B cell (primary cell): ENCODE measurements around the gene KRT4. TPM values are rescaled to one million over a fixed set of nuclear protein-coding genes. Genes with fewer than 3 reads are reported as not detected.

Experiments
- ATAC-seq: fragments of 200-7000 bp; cut with Tn5 transposase; one replicate; pipeline ENCODE4 v1.10.0; 2021; ENCODE audit warnings: low read depth, mild to moderate bottlenecking, moderate number of reproducible peaks, moderate library complexity
- CTCF ChIA-PET: fragments of 350-600 bp; sonication (Branson Sonifier 250); formaldehyde crosslinking; loops from one replicate; lab custom pipeline; 2021; ENCODE audit warnings: antibody characterized with exemption, inconsistent platforms; lab: Charles Lee
- POLR2A ChIA-PET: fragments of 350-600 bp; sonication (Branson Sonifier 250); formaldehyde crosslinking; loops from one replicate; lab custom pipeline; 2021; ENCODE audit warnings: antibody characterized with exemption; lab: Charles Lee
- DNase-seq: peaks from one replicate; pipeline ENCODE4 v3.0.0; 2013
- H2AFZ ChIP-seq: 2 replicates; pipeline ENCODE4 v1.6.1; 2012; ENCODE audit warnings: mild to moderate bottlenecking, low read depth, low read length; ENCODE audit not compliant: insufficient read depth, poor library complexity, severe bottlenecking
- H3K27ac ChIP-seq, 2 donors: 1 replicate in 1 of 2; 2 replicates in 1 of 2; pipeline ENCODE4 v1.5.1; 2012 to 2013; ENCODE audit warnings: low read length in 2 of 2, mild to moderate bottlenecking in 2 of 2, moderate library complexity in 1 of 2
- H3K27me3 ChIP-seq, 4 experiments: fragments of 200-600 bp in 1 of 4; sonication (generic) in 1 of 4; replicated peaks in 1 of 4; 1 replicate in 2 of 4; 2 replicates in 2 of 4; pipeline versions ENCODE4 v1.6.1 to v1.7.0; 2013 to 2016; ENCODE audit warnings: low read length in 3 of 4, mild to moderate bottlenecking in 2 of 4, mixed read lengths in 1 of 4, moderate library complexity in 1 of 4; ENCODE audit not compliant: insufficient read depth in 4 of 4, control insufficient read depth in 3 of 4; ENCODE audit errors: control extremely low read depth in 1 of 4
- H3K36me3 ChIP-seq, 2 experiments: replicated peaks in 1 of 2; 1 replicate in 1 of 2; 2 replicates in 1 of 2; pipeline versions ENCODE4 v1.6.1 to v1.7.1; 2013; ENCODE audit warnings: low read length in 1 of 2; ENCODE audit not compliant: insufficient read depth in 2 of 2, control insufficient read depth in 1 of 2; ENCODE audit errors: control extremely low read depth in 1 of 2, extremely low read depth in 1 of 2
- H3K4me1 ChIP-seq, 2 donors: fragments of 200-600 bp in 1 of 2; sonication (generic) in 1 of 2; 1 replicate in 1 of 2; 2 replicates in 1 of 2; pipeline versions ENCODE4 v1.5.1 to v1.6.1; 2013 to 2017; ENCODE audit warnings: low read length in 2 of 2; ENCODE audit not compliant: control insufficient read depth in 2 of 2, insufficient read depth in 2 of 2
- H3K4me2 ChIP-seq: replicated peaks from 2 replicates; pipeline ENCODE3; 2012; ENCODE audit warnings: mild to moderate bottlenecking, low read depth, low read length; ENCODE audit not compliant: poor library complexity, severe bottlenecking
- H3K4me3 ChIP-seq, 5 experiments: fragments of 200-600 bp in 1 of 5; sonication (generic) in 1 of 5; 1 replicate in 3 of 5; 2 replicates in 2 of 5; pipeline versions ENCODE4 v1.5.1 to v1.7.0; 2011 to 2016; ENCODE audit warnings: low read length in 4 of 5, mild to moderate bottlenecking in 4 of 5, low read depth in 2 of 5, control low read depth in 1 of 5, moderate library complexity in 1 of 5; ENCODE audit not compliant: insufficient read depth in 1 of 5; ENCODE audit errors: control extremely low read depth in 1 of 5, extremely low read depth in 1 of 5
- H3K79me2 ChIP-seq: fragments of 200-600 bp; sonication (generic); one replicate; pipeline ENCODE4 v1.6.0; 2016; ENCODE audit warnings: low read length; ENCODE audit not compliant: control insufficient read depth, insufficient read depth
- H3K9ac ChIP-seq: fragments of 200-600 bp; sonication (generic); 2 replicates; pipeline ENCODE4 v1.6.1; 2017; ENCODE audit warnings: mild to moderate bottlenecking, low read length, moderate library complexity
- H3K9me3 ChIP-seq, 3 donors: one replicate each; pipeline versions ENCODE4 v1.6.1 to v1.7.1; 2013; ENCODE audit warnings: low read length in 2 of 3; ENCODE audit not compliant: control insufficient read depth in 2 of 3, insufficient read depth in 1 of 3; ENCODE audit errors: control extremely low read depth in 1 of 3
- H4K20me1 ChIP-seq: 2 replicates; pipeline ENCODE4 v1.6.0; 2012; ENCODE audit warnings: mild to moderate bottlenecking, low read length; ENCODE audit not compliant: insufficient read depth, control insufficient read depth, poor library complexity, severe bottlenecking
- H3K27ac Mint-ChIP-seq: one replicate; pipeline ENCODE4 v1.8.0; 2021; ENCODE audit warnings: mixed read lengths
- H3K27me3 Mint-ChIP-seq: one replicate; pipeline ENCODE4 v1.8.0; 2021; ENCODE audit warnings: mixed read lengths
- H3K4me1 Mint-ChIP-seq: one replicate; pipeline ENCODE4 v1.8.0; 2021; ENCODE audit warnings: mixed read lengths
- H3K4me3 Mint-ChIP-seq: one replicate; pipeline ENCODE4 v1.8.0; 2021; ENCODE audit warnings: mixed read lengths
- H3K9me3 Mint-ChIP-seq: one replicate; pipeline ENCODE4 v1.8.0; 2022; ENCODE audit warnings: mixed read lengths; ENCODE audit not compliant: insufficient read depth
- CTCF ChIP-seq: fragments of 200-600 bp; IDR thresholded peaks from one replicate; pipeline ENCODE4 v1.8.0; 2022; ENCODE audit warnings: antibody characterized with exemption, mild to moderate bottlenecking
- EZH2 ChIP-seq: IDR thresholded peaks from 2 replicates; pipeline ENCODE4 v1.6.1; 2012; ENCODE audit warnings: borderline replicate concordance, low read depth, mild to moderate bottlenecking, moderate library complexity, low read length; ENCODE audit not compliant: insufficient read depth, poor library complexity, severe bottlenecking
- WGBS: methylation state at CpG from one replicate; pipeline ENCODE4 v1.1.5; 2013; ENCODE audit warnings: missing lambda C conversion rate; ENCODE audit not compliant: insufficient coverage; 5-methylcytosine and 5-hydroxymethylcytosine counted together
- intact Hi-C: fragments of 100-400 bp; cut with micrococcal nuclease; formaldehyde crosslinking; loops from one replicate; pipeline ENCODE4 v1.10.0; 2022
- polyA plus RNA-seq: library from polyadenylated mRNA; depleted of rRNA; stranded (reverse); fragments of >200 nt; gene quantifications from 2 replicates; pipeline ENCODE4 v1.2.3, GENCODE V29; 2012
- total RNA-seq, 2 donors: library from RNA; stranded (reverse); fragments of 120-200 nt in 1 of 2; gene quantifications; 1 replicate in 1 of 2; 2 replicates in 1 of 2; pipeline versions ENCODE4 v1.2.3 to v1.2.4, GENCODE V29; 2013 to 2022

The KRT4 gene
- total and polyA plus RNA-seq, 2 donors (not counting 1 experiment from before 2014, with no cell fraction given), result not detected

- intact Hi-C loops, result no loop called here
- Histone ChIP-seq H4K20me1 (no peaks in the 10 kb centered on the region), H3K79me2 (no peaks in the 10 kb centered on the region), H2AFZ (no peak overlapping the region), H3K4me2 (no peak overlapping the region), H3K4me1 (no peaks in the 10 kb centered on the region), H3K27ac (no peak overlapping the region), H3K27me3 (peaks cover 0 to 13% (median 4%) of the 10 kb centered on the region in 4 experiments), H3K9ac (no peak overlapping the region), H3K4me3 (no peak overlapping the region), H3K36me3 (no peaks in the 10 kb centered on the region), H3K9me3 (peaks cover 0 to 5% (median 0%) of the 10 kb centered on the region in 3 donors)
- no peaks in the 10 kb centered on the region for H3K4me1 Mint-ChIP-seq
- CTCF ChIA-PET, result no interaction called here
- H3K4me3 Mint-ChIP-seq, result no peak overlapping the region
- POLR2A ChIA-PET, result no interaction called here
- ATAC-seq, result no peak
- WGBS, result 70% methylated on average over 15 of the region's 19 CpGs
- H3K27me3 Mint-ChIP-seq, result peaks cover 39% of the 10 kb centered on the region
- no peaks in the 10 kb centered on the region for H3K9me3 Mint-ChIP-seq
- no peak overlapping the region for H3K27ac Mint-ChIP-seq
- DNase-seq, result no peak
- no peak for TF ChIP-seq CTCF
Measured at GRCh38 chr12:52790427-52791270, 23.3 kb downstream of the KRT4 start.

- POLR2A ChIA-PET, result no interaction called here
- Mint-ChIP-seq H3K4me3 (no peak overlapping the region), H3K27ac (no peak overlapping the region)
Measured at GRCh38 chr12:52789637-52790426, 24.1 kb downstream of the KRT4 start.

More at GRCh38 chr12:52789637-52790426, 24.1 kb downstream of the KRT4 start:
- H3K36me3 ChIP-seq, result no peaks in the 10 kb centered on the region
- no peak overlapping the region for H3K9ac ChIP-seq
- CTCF ChIA-PET, result no interaction called here
- intact Hi-C loops, result no loop called here
- H3K4me1 Mint-ChIP-seq, result no peaks in the 10 kb centered on the region
- no peak overlapping the region for H3K4me2 ChIP-seq
- H2AFZ ChIP-seq, result no peak overlapping the region
- H3K79me2 ChIP-seq, result no peaks in the 10 kb centered on the region
- H4K20me1 ChIP-seq, result no peaks in the 10 kb centered on the region
- H3K27me3 ChIP-seq, result peaks cover 0 to 13% (median 5%) of the 10 kb centered on the region in 4 experiments
- no peak overlapping the region for H3K4me3 ChIP-seq
- DNase-seq (no peak), ATAC-seq (no peak)
- WGBS, result 28% methylated on average over 50 of the region's 50 CpGs
- peaks cover 2% of the 10 kb centered on the region for H3K9me3 Mint-ChIP-seq
- peaks cover 0 to 5% (median 0%) of the 10 kb centered on the region in 3 donors for H3K9me3 ChIP-seq
- no peak overlapping the region for H3K27ac ChIP-seq
- peaks cover 44% of the 10 kb centered on the region for H3K27me3 Mint-ChIP-seq
- TF ChIP-seq EZH2, result no peak
- TF ChIP-seq CTCF, result no peak
- H3K4me1 ChIP-seq, result no peaks in the 10 kb centered on the region
